Measurements from ENCODE around the gene SLC34A1. TPM values are rescaled to one million over a fixed set of nuclear protein-coding genes. Genes with fewer than 3 reads are reported as not detected.

Gene SLC34A1
- total RNA-seq, 1 donor from 2014 or later: not detected

- H3K27me3 ChIP-seq (ENCODE audit: insufficient read depth, low read length): no peaks in the 10 kb centered on the region
- no peaks in the 10 kb centered on the region for H3K79me2 ChIP-seq (ENCODE audit: insufficient read depth, low read length)
- H3K4me1 ChIP-seq (ENCODE audit: insufficient read depth, low read length): peaks cover 18% of the 10 kb centered on the region
- Mint-ChIP-seq H3K9me3 (ENCODE audit: unreplicated experiment) (no peaks in the 10 kb centered on the region), H3K27me3 (ENCODE audit: low read depth, unreplicated experiment) (no peaks in the 10 kb centered on the region), H3K27ac (ENCODE audit: unreplicated experiment) (peak overlapping the region; percentile 29), H3K4me1 (ENCODE audit: low read depth, unreplicated experiment) (peaks cover 21% of the 10 kb centered on the region), H3K36me3 (ENCODE audit: low read depth, unreplicated experiment) (peaks cover 5% of the 10 kb centered on the region), H3K4me3 (ENCODE audit: unreplicated experiment) (peak overlapping the region; percentile 77)
- H3K9me3 ChIP-seq (ENCODE audit: insufficient read depth, low read depth, low read length): no peaks in the 10 kb centered on the region
- H2AFZ ChIP-seq (ENCODE audit: low read depth, low read length): no peak overlapping the region
- no peak overlapping the region for H3K27ac ChIP-seq (ENCODE audit: low read depth, low read length)
- H4K20me1 ChIP-seq (ENCODE audit: insufficient read depth, low read length): peaks cover 20% of the 10 kb centered on the region
- no peak for TF ChIP-seq CTCF (IDR thresholded peaks at IDR 0.05; ENCODE audit: insufficient read depth, low read depth, low read length)
- no peak for TF ChIP-seq EZH2 (IDR thresholded peaks at IDR 0.05; ENCODE audit: insufficient read depth, low read length)
- no peak overlapping the region for H3K9ac ChIP-seq (ENCODE audit: low read length)
- H3K36me3 ChIP-seq (ENCODE audit: insufficient read depth, low read length): no peaks in the 10 kb centered on the region
- H3K4me2 ChIP-seq (ENCODE audit: low read length): peak overlapping the region; percentile 95
- no peak overlapping the region for H3K4me3 ChIP-seq (ENCODE audit: insufficient read depth, low read depth, low read length)
- no peak for DNase-seq (ENCODE audit: low read depth)
- no peak for FAIRE-seq
Measured at GRCh38 chr5:177445052-177445916, 61.0 kb downstream of the SLC34A1 start.

DNA sequence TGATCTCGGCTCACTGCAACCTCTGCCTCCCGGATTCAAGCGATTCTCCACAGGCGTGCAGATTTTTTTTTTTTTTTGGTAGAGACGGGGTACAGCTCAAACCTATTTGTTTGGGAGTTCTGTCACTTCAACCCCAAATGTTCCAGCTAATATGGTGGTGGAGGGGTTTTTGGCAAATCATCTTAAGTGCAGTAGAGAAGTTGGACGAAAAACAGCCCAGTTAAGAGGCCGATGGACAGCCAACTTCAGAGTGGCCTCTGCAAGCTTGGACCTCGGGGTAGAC is 61.6 kb downstream of the SLC34A1 start:
- H4K20me1 ChIP-seq (ENCODE audit: insufficient read depth, low read length): peaks cover 26% of the 10 kb centered on the region
- Mint-ChIP-seq H3K27me3 (ENCODE audit: low read depth, unreplicated experiment) (peaks cover 2% of the 10 kb centered on the region), H3K36me3 (ENCODE audit: low read depth, unreplicated experiment) (peaks cover 5% of the 10 kb centered on the region), H3K9me3 (ENCODE audit: unreplicated experiment) (no peaks in the 10 kb centered on the region), H3K4me1 (ENCODE audit: low read depth, unreplicated experiment) (peaks cover 21% of the 10 kb centered on the region), H3K27ac (ENCODE audit: unreplicated experiment) (peak overlapping the region; percentile 29), H3K4me3 (ENCODE audit: unreplicated experiment) (peak overlapping the region; percentile 77)
- peak overlapping the region; percentile 95 for H3K4me2 ChIP-seq (ENCODE audit: low read length)
- peak overlapping the region; percentile 65 for H3K4me3 ChIP-seq (ENCODE audit: insufficient read depth, low read depth, low read length)
- TF ChIP-seq EZH2 (IDR thresholded peaks at IDR 0.05; ENCODE audit: insufficient read depth, low read length) (no peak), CTCF (IDR thresholded peaks at IDR 0.05; ENCODE audit: insufficient read depth, low read depth, low read length) (no peak)
- H3K4me1 ChIP-seq (ENCODE audit: insufficient read depth, low read length): peaks cover 18% of the 10 kb centered on the region
- H3K79me2 ChIP-seq (ENCODE audit: insufficient read depth, low read length): no peaks in the 10 kb centered on the region
- no peaks in the 10 kb centered on the region for H3K27me3 ChIP-seq (ENCODE audit: insufficient read depth, low read length)
- H3K9ac ChIP-seq (ENCODE audit: low read length): peak overlapping the region; percentile 79
- H3K36me3 ChIP-seq (ENCODE audit: insufficient read depth, low read length): no peaks in the 10 kb centered on the region
- no peaks in the 10 kb centered on the region for H3K9me3 ChIP-seq (ENCODE audit: insufficient read depth, low read depth, low read length)
- FAIRE-seq (no peak), DNase-seq (ENCODE audit: low read depth) (no peak)
- H2AFZ ChIP-seq (ENCODE audit: low read depth, low read length): no peak overlapping the region
- no peak overlapping the region for H3K27ac ChIP-seq (ENCODE audit: low read depth, low read length)

Data from astrocyte (in vitro differentiated cells and primary cell).